ENCODE results near the gene LCA5L. TPM values are rescaled to one million over a fixed set of nuclear protein-coding genes. Genes with fewer than 3 reads are reported as not detected.
"Not testable (repeated sequence)": the region's sequence is repeated elsewhere in the genome, so short reads cannot be mapped to it uniquely, and the experiment has no call there.

LCA5L gene
- total RNA-seq, 1 donor from 2014 or later, result not detected

DNA sequence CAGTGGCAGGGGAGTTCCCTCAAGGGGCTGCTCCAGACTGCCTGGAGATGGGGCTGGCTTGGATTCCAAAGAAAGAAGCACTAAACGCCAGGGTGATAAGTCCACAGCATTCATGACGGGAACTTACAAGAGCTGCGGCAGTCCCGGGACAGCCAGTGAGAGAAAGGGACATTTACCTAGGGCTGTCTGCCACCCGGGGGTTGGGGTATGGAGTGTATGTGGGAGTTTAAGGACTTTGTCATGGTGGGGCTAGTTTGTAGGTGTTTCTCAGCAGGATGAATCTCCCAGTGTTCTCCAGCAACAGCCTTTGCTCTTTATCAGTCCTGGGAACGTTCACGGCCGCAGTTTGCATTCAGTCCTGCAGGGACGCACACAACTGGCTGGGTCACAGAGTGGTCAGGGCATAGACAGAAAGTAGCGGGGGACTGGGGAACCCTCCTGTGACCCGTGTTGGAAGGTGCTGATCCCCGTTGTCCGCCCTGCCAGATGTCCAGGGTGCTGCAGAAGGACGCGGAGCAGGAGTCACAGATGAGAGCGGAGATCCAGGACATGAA lies 55.3 kb downstream of the LCA5L start:
- Mint-ChIP-seq H3K4me3 (no peak overlapping the region), H3K36me3 (ENCODE audit: low read depth) (peaks cover 14% of the 10 kb centered on the region), H3K4me1 (ENCODE audit: low read depth) (peaks cover 12% of the 10 kb centered on the region), H3K27me3 (ENCODE audit: insufficient read depth) (no peaks in the 10 kb centered on the region), H3K9me3 (no peaks in the 10 kb centered on the region), H3K27ac (no peak overlapping the region)
- DNase-seq (ENCODE audit: low spot score), result no peak
- intact Hi-C loops (cut with micrococcal nuclease), result no loop called here

DNA sequence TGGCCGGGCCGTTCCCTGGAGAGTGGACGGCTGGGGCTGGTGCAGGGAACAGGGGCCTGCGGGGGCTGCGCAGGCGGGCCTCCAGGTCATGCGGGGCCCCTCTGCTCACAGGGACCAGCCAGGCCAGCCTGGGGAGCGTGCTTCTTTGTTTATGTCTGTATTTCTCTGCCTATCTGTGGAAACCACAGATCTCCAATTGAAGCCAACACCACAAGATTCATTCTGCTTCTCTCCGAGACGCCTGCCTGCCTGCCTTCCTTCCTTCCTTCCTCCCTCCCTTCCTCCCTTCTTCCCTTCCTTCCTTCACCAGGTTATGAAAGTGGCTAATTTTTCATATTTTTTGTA lies 56.8 kb downstream of the LCA5L start:
- intact Hi-C loops (cut with micrococcal nuclease), result loop anchor here (1.0 to 5.0 kb wide), 5 partner anchors 8 to 882 kb away; partner anchors contain the start of gene LCA5L
- Mint-ChIP-seq H3K27me3 (ENCODE audit: insufficient read depth) (no peaks in the 10 kb centered on the region), H3K4me3 (peak overlapping the region; percentile 86), H3K4me1 (ENCODE audit: low read depth) (peaks cover 19% of the 10 kb centered on the region), H3K36me3 (ENCODE audit: low read depth) (peaks cover 14% of the 10 kb centered on the region), H3K27ac (peak overlapping the region; percentile 69), H3K9me3 (no peaks in the 10 kb centered on the region)
- DNase-seq (ENCODE audit: low spot score), result no peak

DNA sequence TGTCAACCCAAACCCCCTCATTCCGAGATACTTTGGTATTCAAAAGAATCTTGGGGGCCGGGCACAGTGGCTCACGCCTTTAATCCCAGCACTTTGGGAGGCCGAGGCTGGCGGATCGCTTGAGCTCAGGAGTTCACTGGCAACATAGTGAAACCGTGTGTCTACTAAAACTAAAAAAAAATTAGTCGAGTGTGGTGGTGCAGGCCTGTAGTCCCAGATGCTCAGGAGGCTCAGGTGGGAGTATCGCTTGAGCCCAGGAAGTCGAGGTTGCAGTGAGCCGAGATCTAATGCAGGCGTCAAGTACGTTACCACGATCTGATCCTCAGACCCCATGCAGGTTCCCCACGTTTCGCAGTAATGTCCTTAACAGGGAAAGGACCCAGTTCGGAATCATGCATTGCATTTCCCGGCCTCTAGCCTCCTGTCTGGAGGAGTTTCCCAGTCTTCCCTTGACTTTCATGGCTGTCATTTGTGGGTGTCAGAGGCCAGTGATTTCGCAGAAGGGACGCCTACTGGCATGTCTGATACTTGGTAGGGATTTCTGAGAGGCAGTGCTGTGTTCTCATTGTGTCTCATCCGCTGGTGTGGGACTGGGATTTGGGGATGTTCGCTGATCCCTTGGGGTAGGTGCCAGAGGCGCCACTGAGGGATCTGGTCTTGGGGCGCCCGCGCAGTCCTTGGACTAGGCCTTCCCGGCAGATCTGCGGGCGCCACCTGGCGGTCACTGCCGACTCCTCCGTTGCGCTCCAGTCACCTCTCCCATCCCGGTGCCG lies 57.4 kb downstream of the LCA5L start:
- Mint-ChIP-seq H3K4me3 (peak overlapping the region; percentile 86), H3K36me3 (ENCODE audit: low read depth) (peaks cover 14% of the 10 kb centered on the region), H3K27me3 (ENCODE audit: insufficient read depth) (no peaks in the 10 kb centered on the region), H3K4me1 (ENCODE audit: low read depth) (peaks cover 19% of the 10 kb centered on the region), H3K27ac (peak overlapping the region; percentile 87), H3K9me3 (no peaks in the 10 kb centered on the region)
- intact Hi-C loops (cut with micrococcal nuclease), result loop anchor here (1.0 to 5.0 kb wide), 5 partner anchors 8 to 882 kb away; partner anchors contain the start of gene LCA5L
- DNase-seq (ENCODE audit: low spot score), result peak; percentile 80

DNA sequence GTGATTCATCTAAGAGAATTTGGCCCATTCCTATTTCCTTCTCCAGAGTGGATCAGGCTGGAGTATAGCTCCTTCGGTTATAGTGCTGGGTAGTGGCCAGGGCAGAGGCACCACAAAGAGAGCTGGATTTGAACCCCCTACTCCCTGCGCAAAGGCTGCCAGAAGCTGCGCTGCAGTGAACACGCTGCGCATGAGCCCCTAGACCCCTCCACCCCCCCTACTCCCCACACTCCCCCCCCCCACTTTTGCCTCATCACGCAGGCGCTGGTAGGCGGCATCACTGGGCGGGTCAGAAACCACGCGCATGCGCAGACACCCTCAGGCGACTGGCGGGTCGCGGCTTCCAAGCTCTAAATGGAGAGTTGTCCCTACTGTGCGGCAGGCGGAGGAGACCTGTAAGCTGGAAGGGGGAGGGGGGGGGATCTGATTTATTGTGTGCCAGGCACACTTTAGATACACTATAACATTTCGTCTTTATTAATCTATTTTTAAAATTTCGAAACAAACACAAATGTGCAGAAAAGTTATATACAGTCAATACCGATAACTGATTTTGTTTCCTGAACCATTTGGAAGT lies 58.0 kb downstream of the LCA5L start:
- peak overlapping the region; percentile 86 for H3K4me3 Mint-ChIP-seq
- intact Hi-C loops (cut with micrococcal nuclease), result loop anchor here (1.0 to 5.0 kb wide), 7 partner anchors 7 to 881 kb away; partner anchors contain the start of genes HMGN1, LCA5L and PSMG1
- H3K36me3 Mint-ChIP-seq (ENCODE audit: low read depth), result peaks cover 8% of the 10 kb centered on the region

DNA sequence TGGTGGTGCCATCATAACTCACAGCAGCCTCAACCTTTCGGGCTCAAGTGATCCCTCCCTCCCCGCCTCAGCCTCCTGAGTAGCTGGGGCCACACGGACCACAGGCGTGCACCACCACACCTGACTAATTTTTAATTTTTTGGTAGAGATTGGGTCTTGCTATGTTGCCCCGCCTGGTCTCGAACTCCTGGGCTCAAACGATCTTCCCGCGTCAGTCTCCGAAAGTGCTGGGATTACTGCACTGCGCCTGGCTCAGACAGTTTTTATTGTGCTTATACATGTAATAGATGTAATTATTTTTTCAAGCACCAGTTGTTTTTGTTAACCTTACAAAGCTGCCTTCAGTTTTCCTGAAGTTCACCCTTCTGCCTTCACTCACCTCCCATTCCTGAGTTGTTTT lies 58.7 kb downstream of the LCA5L start:
- intact Hi-C loops (cut with micrococcal nuclease), result loop anchor here (1.0 to 5.0 kb wide), 3 partner anchors 38 to 655 kb away; partner anchors contain the start of genes HMGN1 and PSMG1
- no peaks in the 10 kb centered on the region for H3K27me3 Mint-ChIP-seq (ENCODE audit: insufficient read depth)
- H3K36me3 Mint-ChIP-seq (ENCODE audit: low read depth), result peaks cover 8% of the 10 kb centered on the region
- peak overlapping the region; percentile 87 for H3K27ac Mint-ChIP-seq
- no peak for DNase-seq (ENCODE audit: low spot score)
- no peaks in the 10 kb centered on the region for H3K9me3 Mint-ChIP-seq
- peaks cover 25% of the 10 kb centered on the region for H3K4me1 Mint-ChIP-seq (ENCODE audit: low read depth)
- peak overlapping the region; percentile 86 for H3K4me3 Mint-ChIP-seq

More for the DNA sequence above, 58.0 kb downstream of the LCA5L start:
- H3K9me3 Mint-ChIP-seq, result no peaks in the 10 kb centered on the region
- peak overlapping the region; percentile 87 for H3K27ac Mint-ChIP-seq
- H3K4me1 Mint-ChIP-seq (ENCODE audit: low read depth), result peaks cover 19% of the 10 kb centered on the region
- DNase-seq (ENCODE audit: low spot score), result peak; percentile 83
- H3K27me3 Mint-ChIP-seq (ENCODE audit: insufficient read depth), result no peaks in the 10 kb centered on the region

DNA sequence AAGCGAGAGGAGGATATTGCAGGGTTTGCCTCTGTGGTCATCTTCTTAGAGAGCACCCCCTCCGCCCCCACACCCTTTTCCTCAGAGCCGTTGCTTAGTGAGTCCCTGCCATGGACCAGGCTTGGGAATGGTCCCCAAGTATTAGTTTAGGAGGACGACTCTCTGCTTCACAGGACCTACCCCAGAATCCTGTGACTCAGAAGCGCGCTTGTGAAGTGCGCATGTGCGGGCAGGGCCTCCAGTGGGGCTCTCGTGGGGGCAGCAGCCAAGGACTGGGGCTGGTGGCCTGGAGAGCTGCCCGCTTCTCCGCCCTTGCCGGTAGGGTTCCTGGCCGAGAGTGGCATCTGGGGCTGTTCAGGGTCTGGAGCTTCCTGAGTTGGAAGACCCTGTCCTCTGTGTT lies 59.4 kb downstream of the LCA5L start:
- Mint-ChIP-seq H3K4me3 (peak overlapping the region; percentile 70), H3K4me1 (ENCODE audit: low read depth) (peaks cover 31% of the 10 kb centered on the region), H3K36me3 (ENCODE audit: low read depth) (peaks cover 4% of the 10 kb centered on the region), H3K27me3 (ENCODE audit: insufficient read depth) (no peaks in the 10 kb centered on the region), H3K9me3 (no peaks in the 10 kb centered on the region), H3K27ac (peak overlapping the region; percentile 44)
- intact Hi-C loops (cut with micrococcal nuclease), result loop anchor here (5.0 kb wide), 1 partner anchor 654 kb away; no protein-coding TSS in a partner anchor
- no peak for DNase-seq (ENCODE audit: low spot score)

DNA sequence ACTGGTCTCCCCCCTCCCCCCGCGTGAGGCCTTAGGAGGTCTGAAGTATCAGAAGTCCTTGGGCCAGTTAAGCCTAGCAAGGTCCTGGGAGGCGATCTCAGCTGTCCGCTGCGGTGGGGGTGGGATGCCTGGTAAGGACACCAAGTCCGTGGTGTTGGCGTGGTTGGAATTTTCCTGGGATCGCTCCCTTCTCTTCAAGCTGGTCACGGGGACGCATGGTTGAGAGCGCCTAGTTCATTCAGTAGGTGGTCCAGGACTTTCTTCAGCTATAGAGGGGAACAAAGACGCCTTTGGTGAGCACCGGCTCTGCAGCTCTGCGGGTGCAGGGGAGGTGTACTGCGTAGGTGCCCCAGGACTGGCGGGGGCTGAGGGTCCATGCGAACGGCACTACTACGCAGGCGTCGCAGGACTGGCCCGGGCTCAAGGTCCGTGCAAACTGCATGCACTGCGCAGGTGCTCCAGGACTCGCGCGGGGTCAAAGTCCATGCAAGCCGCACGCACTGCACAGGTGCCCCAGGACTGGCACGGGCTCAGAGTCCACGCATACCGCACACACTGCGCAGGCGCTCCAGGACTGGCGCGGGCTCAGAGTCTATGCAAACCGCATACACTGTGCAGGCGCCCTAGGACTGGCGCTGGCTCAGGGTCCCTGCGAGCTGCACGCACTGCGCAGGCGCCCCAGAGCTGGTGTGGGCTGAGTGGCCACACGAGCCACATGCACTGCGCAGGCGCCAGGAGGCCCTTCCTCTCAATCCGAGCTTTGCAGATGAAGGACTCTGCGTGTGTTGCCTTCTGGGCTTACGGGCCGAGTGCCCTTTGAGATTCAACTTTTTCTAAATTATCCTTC lies 60.1 kb downstream of the LCA5L start:
- intact Hi-C loops (cut with micrococcal nuclease), result loop anchor here (5.0 kb wide), 1 partner anchor 653 kb away; no protein-coding TSS in a partner anchor
- peak overlapping the region; percentile 44 for H3K27ac Mint-ChIP-seq
- H3K9me3 Mint-ChIP-seq, result no peaks in the 10 kb centered on the region
- H3K27me3 Mint-ChIP-seq (ENCODE audit: insufficient read depth), result no peaks in the 10 kb centered on the region
- peaks cover 4% of the 10 kb centered on the region for H3K36me3 Mint-ChIP-seq (ENCODE audit: low read depth)
- H3K4me1 Mint-ChIP-seq (ENCODE audit: low read depth), result peaks cover 36% of the 10 kb centered on the region
- DNase-seq (ENCODE audit: low spot score), result peak; percentile 70
- H3K4me3 Mint-ChIP-seq, result peak overlapping the region; percentile 70

DNA sequence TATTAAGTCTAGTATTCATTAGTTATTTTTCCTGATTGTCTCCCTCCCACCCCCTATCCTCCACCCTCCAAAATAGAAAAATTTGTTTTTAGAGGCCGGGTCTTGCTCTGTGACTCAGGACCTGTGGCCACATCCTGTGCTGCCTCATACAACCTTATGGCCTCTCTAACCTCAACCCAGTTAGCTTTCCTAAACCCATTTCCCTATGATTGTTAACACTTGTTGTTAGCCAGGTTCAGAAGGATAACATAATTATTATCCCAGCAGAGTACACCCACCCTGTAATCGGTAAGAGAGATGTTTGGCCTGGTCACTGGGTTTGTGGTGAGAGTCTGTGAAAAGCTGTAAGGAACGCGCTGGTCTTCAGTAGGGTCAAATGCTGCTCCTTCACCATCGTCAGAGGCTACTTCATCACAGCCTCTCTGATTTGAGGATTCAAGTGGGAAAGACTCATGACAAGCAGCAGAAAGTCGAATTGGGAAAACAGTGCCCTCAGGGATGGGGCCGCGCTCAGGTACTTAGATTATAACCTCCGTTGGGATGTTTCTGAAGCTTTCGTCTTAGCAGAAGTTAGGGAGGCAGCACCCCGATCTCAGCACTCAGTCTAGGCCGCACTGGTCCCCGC lies 60.8 kb downstream of the LCA5L start:
- Mint-ChIP-seq H3K9me3 (no peaks in the 10 kb centered on the region), H3K36me3 (ENCODE audit: low read depth) (peaks cover 4% of the 10 kb centered on the region), H3K4me1 (ENCODE audit: low read depth) (peaks cover 39% of the 10 kb centered on the region), H3K27me3 (ENCODE audit: insufficient read depth) (no peaks in the 10 kb centered on the region), H3K4me3 (peak overlapping the region; percentile 51), H3K27ac (peak overlapping the region; percentile 40)
- no peak for DNase-seq (ENCODE audit: low spot score)
- intact Hi-C loops (cut with micrococcal nuclease), result loop anchor here (5.0 kb wide), 1 partner anchor 652 kb away; no protein-coding TSS in a partner anchor

DNA sequence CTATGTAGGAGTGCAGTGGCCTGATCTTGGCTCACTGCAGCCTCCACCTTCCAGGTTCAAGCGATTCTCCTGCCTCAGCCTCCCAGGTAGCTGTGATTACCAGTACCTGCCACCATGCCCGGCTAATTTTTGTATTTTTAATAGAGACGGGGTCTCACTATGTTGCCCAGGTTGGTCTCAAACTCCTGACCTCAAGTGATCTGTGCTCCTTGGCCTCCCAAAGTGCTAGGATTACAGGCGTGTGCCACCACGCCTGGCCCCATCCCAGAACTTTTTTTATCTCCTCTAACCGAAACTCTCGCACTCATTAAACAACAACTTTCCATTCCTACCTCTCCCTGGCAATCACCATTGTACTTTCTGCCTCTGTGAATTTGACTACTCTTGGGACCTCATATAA lies 63.5 kb downstream of the LCA5L start:
- peaks cover 47% of the 10 kb centered on the region for H3K4me1 Mint-ChIP-seq (ENCODE audit: low read depth)
- peak overlapping the region; percentile 50 for H3K4me3 Mint-ChIP-seq
- H3K36me3 Mint-ChIP-seq (ENCODE audit: low read depth); H3K27me3 Mint-ChIP-seq (ENCODE audit: insufficient read depth); DNase-seq (ENCODE audit: low spot score); H3K9me3 Mint-ChIP-seq; intact Hi-C loops (cut with micrococcal nuclease): not testable (repeated sequence)
- H3K27ac Mint-ChIP-seq, result peak overlapping the region; percentile 21

DNA sequence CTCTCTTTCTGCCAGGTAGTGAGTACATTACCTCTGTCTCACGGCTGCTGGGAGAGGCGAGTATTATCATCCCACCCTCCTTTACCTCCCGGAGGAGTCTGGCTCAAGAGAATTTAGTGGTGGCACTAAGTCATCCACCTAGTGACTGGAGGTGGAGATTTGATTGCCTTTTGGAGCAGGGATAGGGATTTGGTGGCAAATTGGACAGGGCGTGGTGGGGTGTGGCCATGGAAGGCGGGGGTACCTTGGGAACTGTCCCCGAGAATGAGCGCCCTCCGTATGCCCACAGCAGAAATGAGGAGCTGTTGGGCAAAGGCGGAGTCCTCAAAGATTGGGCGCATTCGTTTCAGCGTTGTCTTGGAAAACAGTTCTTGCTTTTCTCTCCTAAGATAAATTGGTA lies 64.6 kb downstream of the LCA5L start:
- peak overlapping the region; percentile 94 for H3K4me3 Mint-ChIP-seq
- DNase-seq (ENCODE audit: low spot score), result no peak
- H3K4me1 Mint-ChIP-seq (ENCODE audit: low read depth), result peaks cover 48% of the 10 kb centered on the region
- no peaks in the 10 kb centered on the region for H3K9me3 Mint-ChIP-seq
- intact Hi-C loops (cut with micrococcal nuclease), result loop anchor here (2.0 kb wide), 2 partner anchors 64 to 68 kb away; partner anchors contain the start of genes BRWD1 and LCA5L
- H3K27ac Mint-ChIP-seq, result peak overlapping the region; percentile 91
- peaks cover 5% of the 10 kb centered on the region for H3K27me3 Mint-ChIP-seq (ENCODE audit: insufficient read depth)
- peaks cover 4% of the 10 kb centered on the region for H3K36me3 Mint-ChIP-seq (ENCODE audit: low read depth)

DNA sequence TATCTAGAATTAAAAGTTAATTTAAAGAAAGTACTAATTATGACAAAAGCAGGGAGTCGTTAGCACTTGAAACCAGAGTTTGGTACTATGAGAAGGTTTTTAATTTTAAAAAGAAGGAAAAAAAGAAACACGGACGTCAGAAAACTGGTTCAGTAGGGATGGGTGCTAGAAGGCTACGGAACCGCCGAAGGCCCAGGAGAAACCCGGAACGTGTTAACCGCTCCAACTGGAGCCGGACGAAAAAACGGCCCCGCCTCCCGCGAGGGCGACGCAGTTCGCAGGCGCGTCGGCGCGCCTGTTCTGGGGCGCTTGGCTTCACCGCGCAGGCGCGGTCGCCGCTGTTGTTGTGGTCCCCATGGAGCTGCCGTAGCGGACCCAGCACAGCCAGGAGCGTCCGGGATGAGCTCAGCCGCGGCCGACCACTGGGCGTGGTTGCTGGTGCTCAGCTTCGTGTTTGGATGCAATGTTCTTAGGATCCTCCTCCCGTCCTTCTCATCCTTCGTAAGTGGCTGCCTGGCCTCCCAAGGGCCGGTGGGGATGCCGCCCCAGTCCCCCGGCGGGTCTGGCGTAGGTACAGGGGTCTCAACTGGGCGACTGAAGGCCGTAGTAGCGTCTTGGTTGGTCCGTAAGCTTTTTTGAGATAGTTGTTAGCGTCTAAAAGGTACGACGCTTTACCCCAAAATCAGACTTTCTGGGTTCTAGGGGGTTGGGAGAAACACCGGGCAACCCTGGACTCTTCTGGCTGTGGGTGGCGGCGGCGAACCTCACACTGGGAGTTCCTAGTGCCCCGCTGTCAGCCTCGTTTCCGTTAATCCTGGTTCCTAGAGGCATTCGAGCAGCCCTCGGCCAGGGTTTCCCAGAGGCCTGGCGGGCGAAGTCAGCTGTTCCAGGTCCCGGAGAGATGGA lies 65.3 kb downstream of the LCA5L start:
- peak overlapping the region; percentile 91 for H3K27ac Mint-ChIP-seq
- peak; percentile 92 for DNase-seq (ENCODE audit: low spot score)
- H3K27me3 Mint-ChIP-seq (ENCODE audit: insufficient read depth), result peaks cover 7% of the 10 kb centered on the region
- peaks cover 4% of the 10 kb centered on the region for H3K36me3 Mint-ChIP-seq (ENCODE audit: low read depth)
- peaks cover 45% of the 10 kb centered on the region for H3K4me1 Mint-ChIP-seq (ENCODE audit: low read depth)
- peak overlapping the region; percentile 94 for H3K4me3 Mint-ChIP-seq
- no peaks in the 10 kb centered on the region for H3K9me3 Mint-ChIP-seq
- intact Hi-C loops (cut with micrococcal nuclease), result loop anchor here (1.0 to 2.0 kb wide), 5 partner anchors 8 to 197 kb away; partner anchors contain the start of genes BRWD1, HMGN1, LCA5L and PSMG1
